ENCODE results near the gene ADAD2.
A peak's percentile ranks its signal among the peaks of the same experiment; 100 is the strongest.

The ADAD2 gene

GRCh38 chr16:84239909-84240308, 49.0 kb downstream of the ADAD2 start, which contains the start of gene KCNG4:
KCNG4 (minus strand) TSS chr16:84240012; CDS start chr16:84237485, 2,527 bp downstream.
- no peak for TF ChIP-seq ZC3H10 (CRISPR knock-in tag; IDR thresholded peaks at IDR 0.05)
- ATAC-seq, result peak; percentile 52

- no peak for TF ChIP-seq SNAI2 (CRISPR knock-in tag; IDR thresholded peaks at IDR 0.05)
- no peak for TF ChIP-seq CSDC2 (CRISPR knock-in tag; IDR thresholded peaks at IDR 0.05)
- TF ChIP-seq OSR1 (CRISPR knock-in tag; IDR thresholded peaks at IDR 0.05), result no peak
- no peak for TF ChIP-seq ZNF8 (CRISPR knock-in tag; IDR thresholded peaks at IDR 0.05)
- no peak for TF ChIP-seq GLIS3 (CRISPR knock-in tag; IDR thresholded peaks at IDR 0.05)
- TF ChIP-seq CSRNP3 (CRISPR knock-in tag; IDR thresholded peaks at IDR 0.05), result no peak
- TF ChIP-seq POU6F1 (CRISPR knock-in tag; IDR thresholded peaks at IDR 0.05; ENCODE audit: borderline replicate concordance, low read depth), result no peak
- no peak for TF ChIP-seq PPARA (CRISPR knock-in tag; IDR thresholded peaks at IDR 0.05; ENCODE audit: borderline replicate concordance)
- TF ChIP-seq ZFP30 (CRISPR knock-in tag; IDR thresholded peaks at IDR 0.05), result no peak
- no peak for TF ChIP-seq ZFP3 (CRISPR knock-in tag; IDR thresholded peaks at IDR 0.05)
- TF ChIP-seq ESRRG (CRISPR knock-in tag; IDR thresholded peaks at IDR 0.05), result no peak
- no peak for TF ChIP-seq ISL1 (CRISPR knock-in tag; IDR thresholded peaks at IDR 0.05)
- no peak for TF ChIP-seq TCF4 (CRISPR knock-in tag; IDR thresholded peaks at IDR 0.05; ENCODE audit: borderline replicate concordance)
- TF ChIP-seq RARB (CRISPR knock-in tag; IDR thresholded peaks at IDR 0.05), result no peak
- TF ChIP-seq CREB5 (CRISPR knock-in tag; IDR thresholded peaks at IDR 0.05; ENCODE audit: low read depth), result no peak
- no peak for TF ChIP-seq ZNF70 (CRISPR knock-in tag; IDR thresholded peaks at IDR 0.05)
- TF ChIP-seq ARNTL (CRISPR knock-in tag; IDR thresholded peaks at IDR 0.05; ENCODE audit: borderline replicate concordance, low read depth), result no peak
- ATAC-seq, result no peak
These were observed 49.5 kb downstream of the ADAD2 start for GRCh38 chr16:84240455-84240854.

GRCh38 chr16:84241778-84242177, 50.8 kb downstream of the ADAD2 start:
- ATAC-seq, result no peak
- TF ChIP-seq ZNF70 (CRISPR knock-in tag; IDR thresholded peaks at IDR 0.05), result no peak
- TF ChIP-seq ARNTL (CRISPR knock-in tag; IDR thresholded peaks at IDR 0.05; ENCODE audit: borderline replicate concordance, low read depth), result no peak
- TF ChIP-seq ZC3H10 (CRISPR knock-in tag; IDR thresholded peaks at IDR 0.05), result no peak
- TF ChIP-seq CREB5 (CRISPR knock-in tag; IDR thresholded peaks at IDR 0.05; ENCODE audit: low read depth), result no peak
- no peak for TF ChIP-seq SNAI2 (CRISPR knock-in tag; IDR thresholded peaks at IDR 0.05)
- TF ChIP-seq CSRNP3 (CRISPR knock-in tag; IDR thresholded peaks at IDR 0.05), result no peak
- TF ChIP-seq ISL1 (CRISPR knock-in tag; IDR thresholded peaks at IDR 0.05), result no peak
- no peak for TF ChIP-seq ZFP3 (CRISPR knock-in tag; IDR thresholded peaks at IDR 0.05)
- TF ChIP-seq CSDC2 (CRISPR knock-in tag; IDR thresholded peaks at IDR 0.05), result no peak
- no peak for TF ChIP-seq ZNF8 (CRISPR knock-in tag; IDR thresholded peaks at IDR 0.05)
- TF ChIP-seq TSHZ2 (CRISPR knock-in tag; IDR thresholded peaks at IDR 0.05), result no peak
- no peak for TF ChIP-seq PATZ1 (CRISPR knock-in tag; IDR thresholded peaks at IDR 0.05; ENCODE audit: borderline replicate concordance)
- no peak for TF ChIP-seq PPARA (CRISPR knock-in tag; IDR thresholded peaks at IDR 0.05; ENCODE audit: borderline replicate concordance)
- TF ChIP-seq BACH2 (CRISPR knock-in tag; IDR thresholded peaks at IDR 0.05; ENCODE audit: borderline replicate concordance), result no peak
- TF ChIP-seq OSR1 (CRISPR knock-in tag; IDR thresholded peaks at IDR 0.05), result no peak
- TF ChIP-seq ZNF565 (CRISPR knock-in tag; conservative IDR thresholded peaks at IDR 0.05; ENCODE audit: low read depth), result no peak
